GM12892 (cell line): ENCODE data around the gene PRDX5.

Source experiments
- POLR2A ChIP-seq: IDR thresholded peaks from 2 replicates; pipeline ENCODE4 v1.6.1; 2011; ENCODE audit warnings: low read depth, low read length, control low read depth
- POLR2AphosphoS5 ChIP-seq: IDR thresholded peaks from 2 replicates; pipeline ENCODE4 v1.6.1; 2011; ENCODE audit warnings: low read depth, low read length, control low read depth
- TAF1 ChIP-seq: IDR thresholded peaks from 2 replicates; pipeline ENCODE4 v1.6.1; 2011; ENCODE audit warnings: low read depth, mild to moderate bottlenecking, control low read depth, low read length, borderline replicate concordance

DNA sequence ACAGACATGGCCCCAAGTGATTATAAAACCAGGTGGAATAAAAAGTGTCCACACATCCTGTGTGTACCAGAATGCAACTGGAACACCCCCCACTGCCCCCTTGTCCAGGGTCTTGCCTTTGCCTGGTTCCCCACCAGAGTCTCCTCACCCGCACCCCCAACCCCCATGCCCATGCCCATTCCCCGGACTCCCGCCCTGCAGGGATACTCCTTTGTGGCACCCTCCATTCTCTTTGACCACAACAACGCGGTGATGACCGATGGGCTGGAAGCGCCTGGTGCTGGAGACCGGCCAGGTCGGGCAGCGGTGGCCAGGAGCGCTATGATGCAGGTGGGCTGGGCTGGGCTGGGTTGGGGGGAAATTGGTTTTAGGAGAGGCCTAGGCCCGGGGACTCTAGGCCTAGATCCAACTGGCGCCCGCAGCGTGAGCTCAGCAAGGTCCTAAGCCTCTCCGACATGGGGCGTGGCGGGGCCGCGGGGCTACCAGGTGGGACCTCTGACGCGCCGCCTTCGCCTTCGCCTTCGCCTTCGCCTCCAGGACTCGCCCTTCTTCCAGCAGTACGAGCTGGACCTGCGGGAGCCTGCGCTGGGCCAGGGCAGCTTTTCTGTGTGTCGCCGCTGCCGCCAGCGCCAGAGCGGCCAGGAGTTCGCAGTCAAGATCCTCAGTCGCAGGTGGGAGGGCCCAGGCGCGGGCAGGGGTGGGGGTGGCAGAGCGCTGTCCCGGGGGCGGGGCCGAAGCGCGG, 50.2 kb downstream of the PRDX5 start:
- no peak for TF ChIP-seq POLR2AphosphoS5
- TF ChIP-seq POLR2A: no peak
- TF ChIP-seq TAF1: no peak
